ENCODE measurements around the gene NCBP2L.

- no peak for TF ChIP-seq CTCF (IDR thresholded peaks at IDR 0.05; ENCODE audit: low read length)
- TF ChIP-seq EZH2 (IDR thresholded peaks at IDR 0.05; ENCODE audit: borderline replicate concordance, low read length) = no peak
Measured at GRCh38 chrX:107773206-107773605, 4.3 kb upstream of the NCBP2L start.

All from OCI-LY1 (cell line).